GM21825 (cell line): ENCODE results near the gene MEGF9.
A peak's percentile ranks its signal among the peaks of the same experiment; 100 is the strongest.

Source experiments
- ATAC-seq: cut with Tn5 transposase; IDR thresholded peaks from one replicate; pipeline ENCODE4 v1.9.1; 2021; ENCODE audit warnings: mild to moderate bottlenecking, moderate library complexity; ENCODE audit not compliant: unreplicated experiment

The MEGF9 gene

GRCh38 chr9:120627073-120627472, 87.2 kb downstream of the MEGF9 start:
- no peak for ATAC-seq

GRCh38 chr9:120626512-120626911, 87.8 kb downstream of the MEGF9 start:
- ATAC-seq = no peak

GRCh38 chr9:120625222-120625621, 89.0 kb downstream of the MEGF9 start:
- no peak for ATAC-seq

GRCh38 chr9:120622790-120623189, 91.5 kb downstream of the MEGF9 start:
- ATAC-seq = no peak

- ATAC-seq = no peak
Measured at GRCh38 chr9:120621941-120622340, 92.3 kb downstream of the MEGF9 start.

GRCh38 chr9:120619751-120620655, 94.3 kb downstream of the MEGF9 start:
- ATAC-seq = no peak

- ATAC-seq = no peak
Measured at GRCh38 chr9:120616966-120617935, 97.0 kb downstream of the MEGF9 start.

GRCh38 chr9:120612218-120612617, 102.1 kb downstream of the MEGF9 start:
- no peak for ATAC-seq

- no peak for ATAC-seq
Measured at GRCh38 chr9:120611690-120612068, 102.6 kb downstream of the MEGF9 start.

- ATAC-seq = no peak
Measured at GRCh38 chr9:120610975-120611689, 103.1 kb downstream of the MEGF9 start.

GRCh38 chr9:120609636-120610035, 104.6 kb downstream of the MEGF9 start:
- ATAC-seq = no peak

- ATAC-seq = no peak
Measured at GRCh38 chr9:120608421-120608820, 105.8 kb downstream of the MEGF9 start.

- ATAC-seq = no peak
Measured at GRCh38 chr9:120603591-120603990, 110.7 kb downstream of the MEGF9 start.

- no peak for ATAC-seq
Measured at GRCh38 chr9:120603010-120603409, 111.3 kb downstream of the MEGF9 start.

- ATAC-seq = no peak
Measured at GRCh38 chr9:120593955-120594277, 120.4 kb downstream of the MEGF9 start.

GRCh38 chr9:120593250-120593954, 120.9 kb downstream of the MEGF9 start:
- ATAC-seq = no peak

GRCh38 chr9:120592210-120592609, 122.1 kb downstream of the MEGF9 start:
- no peak for ATAC-seq

GRCh38 chr9:120587328-120587727, 126.9 kb downstream of the MEGF9 start:
- no peak for ATAC-seq

- ATAC-seq = peak; percentile 40
Measured at GRCh38 chr9:120583958-120584369, 130.3 kb downstream of the MEGF9 start.
